Activated CD8-positive, alpha-beta T cell treated with anti-CD3 and anti-CD28 coated beads for 36 hours (primary cell): ENCODE results near the gene NUDCD3. TPM values are rescaled to one million over a fixed set of nuclear protein-coding genes. Genes with fewer than 3 reads are reported as not detected.

ENCODE experiments used
- ATAC-seq: fragments of 200-7000 bp; cut with Tn5 transposase; one replicate; pipeline ENCODE4 v1.10.0; 2021; ENCODE audit warnings: mild to moderate bottlenecking, moderate library complexity
- CTCF ChIA-PET: fragments of 350-600 bp; sonication (Branson Sonifier 250); formaldehyde crosslinking; loops from one replicate; lab custom pipeline; 2021; ENCODE audit warnings: antibody characterized with exemption; lab: Charles Lee
- POLR2A ChIA-PET: fragments of 350-600 bp; sonication (Branson Sonifier 250); formaldehyde crosslinking; loops from one replicate; lab custom pipeline; 2021; ENCODE audit warnings: antibody characterized with exemption; lab: Charles Lee
- DNase-seq: peaks from one replicate; pipeline ENCODE4 v3.0.0-alpha.2; 2020
- H3K27ac Mint-ChIP-seq: one replicate; pipeline ENCODE4 v1.8.0; 2021; ENCODE audit warnings: mild to moderate bottlenecking, mixed read lengths
- H3K27me3 Mint-ChIP-seq: one replicate; pipeline ENCODE4 v1.8.0; 2021; ENCODE audit warnings: mixed read lengths
- H3K36me3 Mint-ChIP-seq: one replicate; pipeline ENCODE4 v1.8.0; 2021; ENCODE audit warnings: low read depth, mixed read lengths
- H3K4me1 Mint-ChIP-seq: one replicate; pipeline ENCODE4 v1.8.0; 2021; ENCODE audit warnings: low read depth, mixed read lengths
- H3K4me3 Mint-ChIP-seq: one replicate; pipeline ENCODE4 v1.8.0; 2021; ENCODE audit warnings: mild to moderate bottlenecking, moderate library complexity, mixed read lengths
- H3K9me3 Mint-ChIP-seq: one replicate; pipeline ENCODE4 v1.8.0; 2021; ENCODE audit warnings: mixed read lengths
- intact Hi-C: fragments of 100-400 bp; cut with micrococcal nuclease; formaldehyde crosslinking; loops from one replicate; pipeline ENCODE4 v1.10.0; 2022
- total RNA-seq, 2 experiments: library from RNA; stranded (reverse); gene quantifications; one replicate each; pipeline ENCODE4 v1.2.3, GENCODE V29; 2021
- TF ChIP-seq, protein P1 (sequence below): fragments of 200-600 bp; IDR thresholded peaks from one replicate; pipeline ENCODE4 v1.8.0; 2022; ENCODE audit warnings: antibody characterized with exemption, mild to moderate bottlenecking

NUDCD3 gene
- total RNA-seq, 2 experiments from 2014 or later = 102 to 107 TPM

DNA sequence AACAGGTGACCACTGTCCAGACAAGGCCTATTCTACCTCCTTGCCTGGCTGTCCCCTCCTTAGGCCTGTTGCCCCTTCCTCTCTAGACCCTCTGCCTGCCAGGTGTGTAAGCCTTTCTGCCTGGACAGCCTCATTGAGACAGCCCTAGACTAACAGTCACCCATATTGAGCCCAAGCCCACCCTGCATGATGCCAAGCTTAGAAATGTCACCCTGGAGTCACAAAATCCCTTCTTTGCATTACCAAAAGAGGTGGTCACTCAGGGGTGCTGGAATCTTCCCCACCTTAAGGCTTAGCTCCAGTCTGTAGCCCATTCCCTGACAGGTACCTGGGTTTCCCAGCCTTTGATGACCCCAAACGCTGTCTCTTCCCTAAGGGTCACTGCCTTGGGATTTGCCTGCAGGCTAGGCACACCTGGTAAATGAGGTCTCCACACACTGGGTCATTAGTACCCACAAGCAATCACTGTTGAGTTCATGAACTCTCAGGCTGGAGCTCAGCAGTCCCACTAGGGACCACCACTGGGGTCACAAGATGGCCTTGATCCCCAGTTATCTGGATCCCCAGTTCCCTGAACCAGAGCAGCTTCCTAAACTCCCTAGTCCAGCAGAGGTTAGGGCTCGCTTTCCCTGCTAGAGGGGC, 110.1 kb downstream of the NUDCD3 start:
- H3K4me1 Mint-ChIP-seq = peaks cover 4% of the 10 kb centered on the region
- DNase-seq = no peak
- H3K9me3 Mint-ChIP-seq = no peaks in the 10 kb centered on the region
- no peak for ATAC-seq
- intact Hi-C loops = no loop called here
- peaks cover 3% of the 10 kb centered on the region for H3K36me3 Mint-ChIP-seq
- ChIA-PET POLR2A (interaction anchor here (1.0 kb wide), 1 partner anchor 19 kb away, joined by 3 read pairs; no protein-coding TSS in a partner anchor), CTCF (interaction anchor here (1.0 kb wide), 1 partner anchor 155 kb away, joined by 3 read pairs; no protein-coding TSS in a partner anchor)
- no peak overlapping the region for H3K27ac Mint-ChIP-seq
- TF ChIP-seq, protein P1, sequence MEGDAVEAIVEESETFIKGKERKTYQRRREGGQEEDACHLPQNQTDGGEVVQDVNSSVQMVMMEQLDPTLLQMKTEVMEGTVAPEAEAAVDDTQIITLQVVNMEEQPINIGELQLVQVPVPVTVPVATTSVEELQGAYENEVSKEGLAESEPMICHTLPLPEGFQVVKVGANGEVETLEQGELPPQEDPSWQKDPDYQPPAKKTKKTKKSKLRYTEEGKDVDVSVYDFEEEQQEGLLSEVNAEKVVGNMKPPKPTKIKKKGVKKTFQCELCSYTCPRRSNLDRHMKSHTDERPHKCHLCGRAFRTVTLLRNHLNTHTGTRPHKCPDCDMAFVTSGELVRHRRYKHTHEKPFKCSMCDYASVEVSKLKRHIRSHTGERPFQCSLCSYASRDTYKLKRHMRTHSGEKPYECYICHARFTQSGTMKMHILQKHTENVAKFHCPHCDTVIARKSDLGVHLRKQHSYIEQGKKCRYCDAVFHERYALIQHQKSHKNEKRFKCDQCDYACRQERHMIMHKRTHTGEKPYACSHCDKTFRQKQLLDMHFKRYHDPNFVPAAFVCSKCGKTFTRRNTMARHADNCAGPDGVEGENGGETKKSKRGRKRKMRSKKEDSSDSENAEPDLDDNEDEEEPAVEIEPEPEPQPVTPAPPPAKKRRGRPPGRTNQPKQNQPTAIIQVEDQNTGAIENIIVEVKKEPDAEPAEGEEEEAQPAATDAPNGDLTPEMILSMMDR = no peak
- no peak overlapping the region for H3K4me3 Mint-ChIP-seq
- H3K27me3 Mint-ChIP-seq = no peaks in the 10 kb centered on the region

DNA sequence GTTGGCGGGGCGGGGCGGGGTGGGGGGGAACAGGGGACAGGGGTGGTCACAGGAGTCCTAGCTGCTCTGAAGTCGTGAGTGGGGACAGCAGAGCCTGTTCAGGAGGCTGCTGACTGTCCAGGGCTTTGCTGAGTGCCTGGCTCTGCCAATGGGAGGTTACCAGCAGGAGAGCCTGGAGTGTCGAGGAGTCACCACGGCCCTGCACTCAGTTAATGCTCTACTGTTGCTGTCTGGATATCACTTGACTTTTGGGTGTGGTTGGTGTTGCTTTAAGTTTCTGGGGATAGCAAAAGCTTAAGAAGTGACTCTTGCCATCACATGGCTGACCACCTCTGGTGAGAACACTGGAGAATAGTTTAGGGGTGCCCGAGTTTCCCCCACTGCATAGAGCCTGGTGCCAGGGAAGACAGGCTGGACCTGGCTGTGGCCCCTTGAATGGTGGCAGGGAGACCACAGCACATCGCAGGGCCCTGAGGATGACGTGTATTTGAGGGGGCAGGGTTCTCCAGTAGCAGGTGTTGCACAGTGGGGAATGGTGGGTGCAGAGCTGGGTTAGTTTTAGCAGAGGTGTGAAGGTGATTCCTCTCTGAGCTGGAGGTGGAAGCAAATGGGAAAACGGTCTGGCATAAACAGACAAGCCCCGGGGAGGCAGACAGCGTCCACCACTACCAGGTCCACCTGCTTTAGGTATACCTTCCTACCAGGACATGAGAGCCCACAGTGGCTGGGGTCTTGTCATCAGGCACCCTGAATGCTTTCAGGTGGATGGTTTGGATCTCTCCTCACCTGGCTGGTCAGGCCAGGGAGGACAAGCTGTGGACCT, 110.9 kb downstream of the NUDCD3 start:
- ChIA-PET CTCF (interaction anchor here (1.0 kb wide), 1 partner anchor 155 kb away, joined by 3 read pairs; no protein-coding TSS in a partner anchor), POLR2A (interaction anchor here (1.0 kb wide), 1 partner anchor 20 kb away, joined by 3 read pairs; no protein-coding TSS in a partner anchor)
- intact Hi-C loops = no loop called here
- ATAC-seq = no peak
- Mint-ChIP-seq H3K4me1 (peaks cover 4% of the 10 kb centered on the region), H3K27me3 (no peaks in the 10 kb centered on the region), H3K4me3 (no peak overlapping the region), H3K9me3 (no peaks in the 10 kb centered on the region), H3K27ac (peak overlapping the region; percentile 5), H3K36me3 (no peaks in the 10 kb centered on the region)
- no peak for DNase-seq
- TF ChIP-seq, protein P1 = no peak

GRCh38 chr7:44378744-44379143, 111.7 kb downstream of the NUDCD3 start:
- TF ChIP-seq, protein P1 = no peak
- ChIA-PET CTCF (no interaction called here), POLR2A (interaction anchor here (1.2 kb wide), 1 partner anchor 44 kb away, joined by 3 read pairs; no protein-coding TSS in a partner anchor)
- H3K9me3 Mint-ChIP-seq = no peaks in the 10 kb centered on the region
- H3K36me3 Mint-ChIP-seq = no peaks in the 10 kb centered on the region
- no peak overlapping the region for H3K4me3 Mint-ChIP-seq
- H3K4me1 Mint-ChIP-seq = peaks cover 4% of the 10 kb centered on the region
- H3K27me3 Mint-ChIP-seq = no peaks in the 10 kb centered on the region
- DNase-seq (no peak), ATAC-seq (no peak)
- H3K27ac Mint-ChIP-seq = peak overlapping the region; percentile 32
- intact Hi-C loops = no loop called here

GRCh38 chr7:44377681-44378421, 112.6 kb downstream of the NUDCD3 start:
- intact Hi-C loops = no loop called here
- H3K36me3 Mint-ChIP-seq = no peaks in the 10 kb centered on the region
- ChIA-PET POLR2A (interaction anchor here (1.2 kb wide), 1 partner anchor 45 kb away, joined by 3 read pairs; no protein-coding TSS in a partner anchor), CTCF (interaction anchor here (0.6 kb wide), 1 partner anchor 29 kb away, joined by 3 read pairs; no protein-coding TSS in a partner anchor)
- peaks cover 4% of the 10 kb centered on the region for H3K4me1 Mint-ChIP-seq
- H3K27ac Mint-ChIP-seq = no peak overlapping the region
- no peak for DNase-seq
- no peaks in the 10 kb centered on the region for H3K27me3 Mint-ChIP-seq
- no peak overlapping the region for H3K4me3 Mint-ChIP-seq
- no peak for ATAC-seq
- H3K9me3 Mint-ChIP-seq = no peaks in the 10 kb centered on the region
- TF ChIP-seq, protein P1 = no peak
